GM12892 (cell line): ENCODE data around the gene IQGAP1.

ENCODE experiments used
- POLR2A ChIP-seq: IDR thresholded peaks from 2 replicates; pipeline ENCODE4 v1.6.1; 2011; ENCODE audit warnings: low read depth, low read length, control low read depth
- POLR2AphosphoS5 ChIP-seq: IDR thresholded peaks from 2 replicates; pipeline ENCODE4 v1.6.1; 2011; ENCODE audit warnings: low read depth, low read length, control low read depth
- TAF1 ChIP-seq: IDR thresholded peaks from 2 replicates; pipeline ENCODE4 v1.6.1; 2011; ENCODE audit warnings: low read depth, mild to moderate bottlenecking, control low read depth, low read length, borderline replicate concordance

GRCh38 chr15:90523373-90523772 is 135.3 kb downstream of the IQGAP1 start:
- no peak for TF ChIP-seq POLR2A
- no peak for TF ChIP-seq POLR2AphosphoS5
- no peak for TF ChIP-seq TAF1
